ENCODE data around the gene PDK2. TPM values are rescaled to one million over a fixed set of nuclear protein-coding genes. Genes with fewer than 3 reads are reported as not detected.

The PDK2 gene
- total and polyA plus RNA-seq, 10 of the 15 experiments (the other 5 are each of a cell fraction or from before 2014, with no cell fraction given): 0.98 to 22.6 (median 12.3) TPM

GRCh38 chr17:50150354-50151040 lies 55.3 kb downstream of the PDK2 start, which contains the start of gene PPP1R9B:
Gene PPP1R9B (minus strand): TSS chr17:50150677. CDS start chr17:50150513, 164 bp downstream.
- TSS peak; percentile 56 for BruUV-seq (replicated peaks)
- Histone ChIP-seq H3K4me2 (ENCODE audit: control insufficient read depth, insufficient read depth) (peak within 1 kb of the TSS; percentile 89), H3K4me3 (peak within 1 kb of the TSS; percentile 95), H2AFZ (ENCODE audit: control insufficient read depth, low read depth, low read length) (peak within 1 kb of the TSS; percentile 71), H3K27ac (ENCODE audit: control insufficient read depth, insufficient read depth) (peak within 1 kb of the TSS; percentile 89), H4K20me1 (ENCODE audit: control insufficient read depth, insufficient read depth) (no peaks in the 10 kb centered on the region; the same call in none of the 2 replicates), H3K9me3 (replicated peaks; ENCODE audit: control insufficient read depth, insufficient read depth, low read length) (no peaks in the 10 kb centered on the region), H3K9ac (ENCODE audit: control insufficient read depth, insufficient read depth, low read length) (peak within 1 kb of the TSS; percentile 88), H3K79me2 (ENCODE audit: control insufficient read depth, insufficient read depth, low read length) (peaks cover 61% of the 10 kb centered on the region), H3K27me3 (replicated peaks in 1 of 2; ENCODE audit: control insufficient read depth in 2 of 2, insufficient read depth in 2 of 2, low read length in 1 of 2) (no peaks in the 10 kb centered on the region), H3K4me1 (ENCODE audit: control insufficient read depth, insufficient read depth, low read length) (peaks cover 49% of the 10 kb centered on the region), H3K36me3 (ENCODE audit: control insufficient read depth in 2 of 2, insufficient read depth in 2 of 2, low read length in 1 of 2) (peaks cover 0 to 6% of the 10 kb centered on the region in 2 experiments; a peak in 3 of 4 replicates)
- FAIRE-seq (no peak), ATAC-seq (no peak), DNase-seq (ENCODE audit: low read depth, low spot score) (no peak)
- ChIA-PET CTCF (interaction anchor here (0.7 to 9.3 kb wide), 9 partner anchors 10 to 58 kb away, joined by 3 to 99 read pairs (median 13); no protein-coding TSS in a partner anchor), SMC1A (ENCODE audit: uncharacterized antibody, unreplicated experiment) (interaction anchor here (1.0 to 3.6 kb wide), 5 partner anchors 11 to 56 kb away, joined by 3 to 31 read pairs (median 4); no protein-coding TSS in a partner anchor), POLR2A (interaction anchor here (0.6 to 2.7 kb wide), 8 partner anchors 10 to 1881 kb away, joined by 3 to 18 read pairs (median 3); no protein-coding TSS in a partner anchor), RAD21 (ENCODE audit: unreplicated experiment) (interaction anchor here (2.3 to 3.5 kb wide), 3 partner anchors 11 to 56 kb away, joined by 12 to 17 read pairs (median 15); partner anchors contain the start of gene SGCA)
- intact Hi-C loops (cut with micrococcal nuclease; ENCODE audit: unreplicated experiment): no loop called here
- in situ Hi-C loops (cut with MboI): no loop called here
- WGBS (ENCODE audit: insufficient coverage, insufficient replicate concordance, low lambda C conversion rate, missing lambda C conversion rate): under 1% methylated on average over 52 of the region's 69 CpGs
- TF ChIP-seq E2F8 (IDR thresholded peaks at IDR 0.05; ENCODE audit: low read depth, partially characterized antibody): no peak
- no peak for TF ChIP-seq IKZF2 (IDR thresholded peaks at IDR 0.05)
- no peak for TF ChIP-seq ZNF207 (IDR thresholded peaks at IDR 0.05; ENCODE audit: borderline replicate concordance)
- peak; percentile 58; the same call in 1 of the 2 replicates for TF ChIP-seq BACH1 (IDR thresholded peaks at IDR 0.05; ENCODE audit: borderline replicate concordance)
- no peak for TF ChIP-seq BMI1 (IDR thresholded peaks at IDR 0.05; ENCODE audit: borderline replicate concordance)
- TF ChIP-seq BCL11A (IDR thresholded peaks at IDR 0.05; ENCODE audit: low read depth, low read length): 0 out of 2 replicates have a peak, but pooled peaks have one; percentile 3
- no peak for TF ChIP-seq ZBED1 (IDR thresholded peaks at IDR 0.05; ENCODE audit: borderline replicate concordance)
- peak; percentile 54 for TF ChIP-seq MLLT1 (IDR thresholded peaks at IDR 0.05)
- peak; percentile 15; the same call in 1 of the 2 replicates for TF ChIP-seq NKRF (conservative IDR thresholded peaks at IDR 0.05)
- no peak for TF ChIP-seq ELK1 (IDR thresholded peaks at IDR 0.05; ENCODE audit: low read depth, low read length)
